ENCODE data around the gene HASPIN.

Gene HASPIN

GRCh38 chr17:3759597-3760216, 36.0 kb downstream of the HASPIN start:
- intact Hi-C loops (cut with DNase I) = no loop called here
- no peak for DNase-seq

- peak in 1 of 42 donors; percentile 32 for DNase-seq
- intact Hi-C loops (cut with DNase I) = no loop called here
These were observed 37.6 kb downstream of the HASPIN start for GRCh38 chr17:3761036-3761917.

- intact Hi-C loops (cut with DNase I) = no loop called here
- no peak for DNase-seq
These were observed 38.2 kb downstream of the HASPIN start for GRCh38 chr17:3761918-3762380.

- DNase-seq = no peak
- intact Hi-C loops (cut with DNase I) = no loop called here
These were observed 39.4 kb downstream of the HASPIN start for GRCh38 chr17:3762922-3763776.

GRCh38 chr17:3763777-3764170, 40.1 kb downstream of the HASPIN start:
- no peak for DNase-seq
- intact Hi-C loops (cut with DNase I) = no loop called here

GRCh38 chr17:3765981-3766380, 42.3 kb downstream of the HASPIN start:
- intact Hi-C loops (cut with DNase I) = no loop called here
- no peak for DNase-seq

GRCh38 chr17:3766779-3767178, 43.1 kb downstream of the HASPIN start:
- intact Hi-C loops (cut with DNase I) = no loop called here
- DNase-seq = no peak

GRCh38 chr17:3768341-3768740, 44.6 kb downstream of the HASPIN start:
- DNase-seq = no peak
- intact Hi-C loops (cut with DNase I) = no loop called here

GRCh38 chr17:3768769-3769168, 45.1 kb downstream of the HASPIN start:
- no peak for DNase-seq
- intact Hi-C loops (cut with DNase I) = no loop called here

GRCh38 chr17:3770466-3770865, 46.8 kb downstream of the HASPIN start:
- DNase-seq = no peak
- intact Hi-C loops (cut with DNase I) = no loop called here

GRCh38 chr17:3771140-3771539, 47.4 kb downstream of the HASPIN start:
- DNase-seq = peak in 1 of 42 donors; percentile 28
- intact Hi-C loops (cut with DNase I) = no loop called here

- intact Hi-C loops (cut with DNase I) = no loop called here
- DNase-seq = no peak
These were observed 49.1 kb downstream of the HASPIN start for GRCh38 chr17:3772764-3773163.

GRCh38 chr17:3773511-3773910, 49.8 kb downstream of the HASPIN start:
- DNase-seq = no peak
- intact Hi-C loops (cut with DNase I) = no loop called here

- intact Hi-C loops (cut with DNase I) = no loop called here
- DNase-seq = no peak
These were observed 50.3 kb downstream of the HASPIN start for GRCh38 chr17:3773966-3774365.

Data from head of caudate nucleus (tissue), 42 donors.